ENCODE measurements around the gene SHROOM3. TPM values are rescaled to one million over a fixed set of nuclear protein-coding genes. Genes with fewer than 3 reads are reported as not detected.

Gene SHROOM3
- total and polyA plus RNA-seq, 2 donors (not counting 3 experiments of a cell fraction or from before 2014, with no cell fraction given), result 2.7 to 6.7 TPM

- H2AFZ ChIP-seq (ENCODE audit: low read depth, low read length), result no peak overlapping the region
- intact Hi-C loops (cut with micrococcal nuclease), result no loop called here
- H3K27me3 ChIP-seq (ENCODE audit: control insufficient read depth in 2 of 2, insufficient read depth in 2 of 2, low read length in 2 of 2), result no peaks in the 10 kb centered on the region
- H3K9ac ChIP-seq (replicated peaks; ENCODE audit: extremely low read depth, insufficient read depth, low read length), result no peak overlapping the region
- H3K27ac ChIP-seq (ENCODE audit: insufficient read depth, low read depth, low read length), result no peak overlapping the region
- H3K36me3 ChIP-seq (ENCODE audit: control insufficient read depth in 2 of 2, extremely low read depth in 1 of 2, insufficient read depth in 2 of 2, low read length in 2 of 2), result no peaks in the 10 kb centered on the region
- H3K9me3 ChIP-seq (replicated peaks; ENCODE audit: control insufficient read depth, insufficient read depth, low read length), result no peaks in the 10 kb centered on the region
- no TSS peak for BruUV-seq (replicated peaks)
- no peaks in the 10 kb centered on the region for H3K4me1 ChIP-seq (ENCODE audit: control insufficient read depth, extremely low read depth, insufficient read depth, low read length)
- dilution Hi-C loops (cut with MboI; ENCODE audit: extremely low pct_ligation_motif_present, low sequenced_read_pairs), result no loop called here
- H3K9me1 ChIP-seq (replicated peaks; ENCODE audit: control insufficient read depth, extremely low read depth, insufficient read depth, low read length), result no peaks in the 10 kb centered on the region
- TF ChIP-seq GATA2 (IDR thresholded peaks at IDR 0.05; ENCODE audit: insufficient read depth, insufficient read length, low read depth, low read length) (no peak), CTCF (IDR thresholded peaks at IDR 0.05; ENCODE audit: extremely low read depth in 1 of 2, insufficient read depth in 1 of 2, low read depth in 1 of 2, low read length in 2 of 2) (no peak)
- no peak overlapping the region for H3K4me3 ChIP-seq (replicated peaks in 1 of 3; ENCODE audit: insufficient read depth in 1 of 3, low read depth in 1 of 3, low read length in 3 of 3)
- H3K4me2 ChIP-seq (ENCODE audit: insufficient read depth, low read length), result no peak overlapping the region
- CTCF ChIA-PET, result no interaction called here
- no peaks in the 10 kb centered on the region for H3K79me2 ChIP-seq (ENCODE audit: control insufficient read depth, insufficient read depth, low read length)
- FAIRE-seq (no peak), DNase-seq (ENCODE audit: low read depth, low spot score) (no peak)
- no peaks in the 10 kb centered on the region for H4K20me1 ChIP-seq (replicated peaks; ENCODE audit: control insufficient read depth, extremely low read depth, insufficient read depth, low read length)
- POLR2A ChIA-PET, result no interaction called here
These were observed 134.2 kb downstream of the SHROOM3 start for GRCh38 chr4:76569225-76569624.

GRCh38 chr4:76569706-76570105, 134.7 kb downstream of the SHROOM3 start:
- H3K4me2 ChIP-seq (ENCODE audit: insufficient read depth, low read length), result no peak overlapping the region
- no peaks in the 10 kb centered on the region for H3K36me3 ChIP-seq (ENCODE audit: control insufficient read depth in 2 of 2, extremely low read depth in 1 of 2, insufficient read depth in 2 of 2, low read length in 2 of 2)
- CTCF ChIA-PET, result no interaction called here
- dilution Hi-C loops (cut with MboI; ENCODE audit: extremely low pct_ligation_motif_present, low sequenced_read_pairs) (no loop called here), intact Hi-C loops (cut with micrococcal nuclease) (no loop called here)
- POLR2A ChIA-PET, result no interaction called here
- H2AFZ ChIP-seq (ENCODE audit: low read depth, low read length), result no peak overlapping the region
- no peak for DNase-seq (ENCODE audit: low read depth, low spot score)
- no peaks in the 10 kb centered on the region for H3K4me1 ChIP-seq (ENCODE audit: control insufficient read depth, extremely low read depth, insufficient read depth, low read length)
- H3K9ac ChIP-seq (replicated peaks; ENCODE audit: extremely low read depth, insufficient read depth, low read length), result no peak overlapping the region
- H3K9me3 ChIP-seq (replicated peaks; ENCODE audit: control insufficient read depth, insufficient read depth, low read length), result no peaks in the 10 kb centered on the region
- no peak for TF ChIP-seq POLR2A (IDR thresholded peaks at IDR 0.05; ENCODE audit: low read depth, low read length)
- TF ChIP-seq MAX (IDR thresholded peaks at IDR 0.05; ENCODE audit: insufficient read depth, insufficient read length), result no peak
- TF ChIP-seq CTCF (IDR thresholded peaks at IDR 0.05; ENCODE audit: extremely low read depth in 1 of 2, insufficient read depth in 1 of 2, low read depth in 1 of 2, low read length in 2 of 2), result no peak
- no peak for TF ChIP-seq FOS (IDR thresholded peaks at IDR 0.05; ENCODE audit: borderline replicate concordance, insufficient read depth, low read length)
- TF ChIP-seq JUN (IDR thresholded peaks at IDR 0.05; ENCODE audit: borderline replicate concordance, insufficient read depth, insufficient read length, low read depth), result no peak
- TF ChIP-seq GATA2 (IDR thresholded peaks at IDR 0.05; ENCODE audit: insufficient read depth, insufficient read length, low read depth, low read length), result no peak
- no peak for TF ChIP-seq MYC (IDR thresholded peaks at IDR 0.05; ENCODE audit: low read depth, low read length)
- no peak for TF ChIP-seq EZH2 (IDR thresholded peaks at IDR 0.05; ENCODE audit: borderline replicate concordance, low read depth, low read length, severe bottlenecking)
- TF ChIP-seq POLR2AphosphoS5 (IDR thresholded peaks at IDR 0.05; ENCODE audit: insufficient read depth, low read depth, low read length), result no peak
- no peaks in the 10 kb centered on the region for H3K79me2 ChIP-seq (ENCODE audit: control insufficient read depth, insufficient read depth, low read length)
- no peaks in the 10 kb centered on the region for H3K27me3 ChIP-seq (ENCODE audit: control insufficient read depth in 2 of 2, insufficient read depth in 2 of 2, low read length in 2 of 2)
- no TSS peak for BruUV-seq (replicated peaks)
- H4K20me1 ChIP-seq (replicated peaks; ENCODE audit: control insufficient read depth, extremely low read depth, insufficient read depth, low read length), result no peaks in the 10 kb centered on the region
- FAIRE-seq, result no peak
- H3K9me1 ChIP-seq (replicated peaks; ENCODE audit: control insufficient read depth, extremely low read depth, insufficient read depth, low read length), result no peaks in the 10 kb centered on the region
- H3K27ac ChIP-seq (ENCODE audit: insufficient read depth, low read depth, low read length), result no peak overlapping the region
- H3K4me3 ChIP-seq (replicated peaks in 1 of 3; ENCODE audit: insufficient read depth in 1 of 3, low read depth in 1 of 3, low read length in 3 of 3), result no peak overlapping the region

All from endothelial cell of umbilical vein (primary cell).